OCI-LY3 (cell line): ENCODE measurements around the gene LILRA2.
"Not testable (repeated sequence)": the region's sequence is repeated elsewhere in the genome, so short reads cannot be mapped to it uniquely, and the experiment has no call there.

ENCODE experiments used
- CTCF ChIP-seq: fragments of 200-600, 300-600 bp; sonication (generic); IDR thresholded peaks from 2 replicates; pipeline ENCODE4 v1.5.1; 2014; ENCODE audit warnings: antibody characterized with exemption, low read length, low read depth
- EZH2phosphoT487 ChIP-seq: fragments of 200-600 bp; shearing (Covaris generic); IDR thresholded peaks from 2 replicates; pipeline ENCODE4 v1.6.1; 2018; ENCODE audit warnings: antibody characterized with exemption, mixed run types, low read depth

- TF ChIP-seq CTCF, EZH2phosphoT487: not testable (repeated sequence)
Measured at GRCh38 chr19:54627912-54628311, 54.3 kb downstream of the LILRA2 start.
